ENCODE data around the gene RERE.

The RERE gene

DNA sequence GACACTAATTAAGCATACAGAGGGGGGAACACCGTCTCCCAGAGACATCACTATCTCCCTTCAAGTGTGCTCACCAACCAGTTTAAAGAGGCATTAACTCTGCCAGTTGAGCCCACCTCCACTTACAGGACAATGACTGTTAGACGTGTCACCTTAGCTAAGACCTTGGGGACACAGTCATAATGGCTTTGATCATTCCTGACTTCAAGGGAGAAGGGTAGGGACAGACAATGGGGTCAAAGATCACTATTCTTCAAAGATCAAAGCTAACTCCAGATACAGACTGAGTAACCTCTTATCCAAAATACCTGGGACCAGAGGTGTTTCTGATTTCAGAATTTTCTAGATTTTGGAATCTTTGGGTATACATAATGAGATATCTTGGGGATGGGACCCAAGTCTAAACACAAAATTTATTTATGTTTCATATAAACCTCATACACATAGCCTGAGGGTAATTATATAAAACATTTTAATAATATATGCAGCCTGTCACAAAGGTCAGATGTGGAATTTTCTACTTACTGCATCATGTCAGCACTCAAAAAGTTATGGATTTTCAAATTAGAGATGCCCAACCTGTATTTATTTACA, 253.4 kb downstream of the RERE start:
- DNase-seq = no peak

- DNase-seq = no peak
Measured at GRCh38 chr1:8562881-8563865, 254.3 kb downstream of the RERE start.

DNA sequence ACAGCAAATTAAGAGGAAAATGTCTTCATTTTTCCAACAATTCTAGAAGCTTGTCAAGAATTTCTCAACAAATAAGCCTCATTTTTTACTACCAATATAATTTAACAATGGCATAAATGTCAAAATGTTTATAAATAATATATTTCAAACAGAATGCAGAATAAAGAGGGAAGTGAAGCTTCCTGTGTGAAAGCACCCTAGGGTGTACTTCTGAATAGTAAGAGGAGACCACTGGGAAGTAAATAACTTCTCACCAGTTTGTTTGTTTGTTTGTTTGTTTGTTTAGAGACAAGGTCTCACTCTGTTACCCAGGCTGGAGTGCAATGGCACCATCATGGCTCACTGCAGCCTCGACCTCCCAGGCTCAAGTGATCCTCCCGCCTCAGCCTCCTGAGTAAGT, 255.2 kb downstream of the RERE start:
- no peak for DNase-seq

DNA sequence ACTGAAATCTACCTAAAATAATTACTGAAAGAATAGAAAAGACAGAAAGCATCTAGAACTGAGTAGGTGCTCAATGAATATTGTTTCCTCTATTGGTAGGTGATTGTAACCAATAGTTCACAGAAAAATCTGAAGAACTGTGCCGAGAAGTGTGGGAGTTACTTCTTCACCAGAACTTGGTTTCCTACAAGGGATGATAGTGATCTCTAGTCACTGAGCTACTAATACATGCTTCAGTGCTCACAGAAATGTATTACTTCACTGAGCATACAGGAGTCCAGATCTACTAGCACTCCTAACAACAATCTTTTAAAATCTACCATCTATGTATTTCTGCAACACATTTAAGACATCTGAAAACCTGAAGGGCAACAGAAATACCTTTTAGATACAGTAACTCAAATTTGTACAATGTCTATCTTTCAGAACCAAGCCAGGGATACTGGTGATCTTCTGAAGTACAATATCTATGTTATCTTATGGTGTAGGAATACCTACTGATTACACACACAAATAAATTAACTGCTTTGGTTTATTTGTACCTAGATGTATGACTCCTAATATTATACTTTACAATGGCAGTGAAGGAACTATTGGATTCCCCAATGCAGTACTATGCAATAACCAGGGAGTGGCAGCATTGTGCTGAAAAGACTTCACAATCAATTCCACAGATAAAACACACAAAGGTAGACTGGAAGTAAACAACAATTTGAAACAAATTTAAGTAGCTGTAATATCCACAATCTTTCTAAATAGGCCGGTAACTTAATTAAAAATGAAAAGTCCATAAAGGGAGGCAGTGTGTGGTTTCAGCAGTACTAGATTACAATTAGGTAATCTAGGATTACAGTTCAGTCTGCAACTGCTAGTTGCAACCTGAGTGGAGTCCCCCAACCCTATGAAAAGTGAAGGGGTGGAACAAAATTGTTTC, 256.6 kb downstream of the RERE start:
- no peak for DNase-seq

DNA sequence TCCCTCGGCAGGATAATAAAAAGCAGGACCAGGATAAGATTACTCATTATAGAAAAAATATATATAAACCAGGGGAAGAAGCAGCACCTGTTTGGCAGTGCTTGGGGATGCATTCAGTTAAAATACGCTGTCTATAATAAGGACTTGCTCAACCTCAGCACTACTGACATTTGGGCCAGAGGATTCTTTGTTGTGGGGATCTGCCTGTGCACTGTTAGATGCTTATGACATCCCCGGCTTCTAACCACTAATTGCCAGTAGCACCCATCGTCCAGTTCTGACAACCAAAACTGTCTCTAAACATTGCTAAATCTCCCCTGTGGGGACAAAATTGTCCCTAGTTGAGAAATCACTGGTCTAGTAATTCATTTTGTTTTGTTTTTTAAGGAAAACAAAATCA, 257.4 kb downstream of the RERE start:
- DNase-seq = no peak

DNA sequence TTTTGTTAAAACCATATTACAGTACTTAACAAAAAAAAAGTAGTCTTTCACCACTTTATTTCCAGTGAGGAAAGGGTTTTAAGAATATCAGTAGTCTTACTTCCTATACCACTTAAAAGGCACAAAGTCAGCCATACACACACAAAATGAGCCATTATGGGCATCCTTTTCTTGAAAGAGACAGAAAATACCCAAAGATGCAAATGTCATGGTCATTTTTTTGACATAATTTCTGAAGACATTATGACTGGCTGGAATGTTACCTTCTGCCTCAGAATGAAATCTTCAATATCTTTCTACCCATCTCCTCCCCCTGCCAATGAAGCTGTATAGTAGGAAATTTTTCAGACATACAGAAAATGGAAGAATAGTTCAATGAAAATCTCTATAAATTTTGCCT, 261.9 kb downstream of the RERE start:
- DNase-seq = no peak

- DNase-seq = no peak
Measured at GRCh38 chr1:8554956-8555534, 262.4 kb downstream of the RERE start.

GRCh38 chr1:8552820-8553397, 264.5 kb downstream of the RERE start:
- DNase-seq = no peak

DNA sequence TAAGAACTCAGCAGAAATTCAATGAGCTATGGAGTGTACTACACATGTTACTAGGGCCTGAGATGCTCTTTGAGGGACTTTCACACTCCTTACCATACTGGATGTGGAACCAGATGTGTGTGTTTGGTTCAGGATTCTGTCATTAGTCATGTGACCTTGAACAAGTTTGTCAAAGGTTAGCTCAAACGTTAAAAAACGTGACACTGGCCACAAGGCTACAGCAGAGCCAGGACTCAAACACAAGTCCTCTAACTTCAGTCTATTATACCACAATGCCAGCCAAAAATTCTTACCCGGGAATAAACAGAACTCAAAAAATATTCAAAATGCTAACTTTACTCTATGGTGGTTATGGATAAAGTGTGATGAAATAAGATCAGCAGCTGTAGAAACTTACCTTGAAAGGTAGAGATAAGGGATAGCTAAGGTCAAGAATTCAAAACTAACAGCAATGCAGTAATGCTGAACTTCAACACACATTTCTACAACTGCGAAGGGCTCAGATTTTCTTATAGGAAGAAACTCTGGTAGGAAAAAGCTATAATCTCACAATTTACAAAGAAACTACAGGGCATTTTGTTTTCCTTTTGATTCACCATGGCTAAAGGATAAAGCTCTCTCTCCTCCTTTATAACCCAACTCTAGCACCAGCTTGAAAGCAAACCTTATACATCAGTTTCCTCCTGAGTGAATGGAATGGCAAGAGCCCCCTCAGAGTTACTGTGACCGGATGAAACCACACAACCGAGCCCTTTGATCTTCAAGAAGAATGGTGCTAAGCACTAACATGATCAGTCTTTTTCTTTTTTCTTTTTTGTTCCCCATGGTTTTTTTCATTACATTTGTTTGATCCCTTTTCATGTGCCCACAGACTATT, 265.6 kb downstream of the RERE start:
- no peak for DNase-seq

- no peak for DNase-seq
Measured at GRCh38 chr1:8551057-8551456, 266.4 kb downstream of the RERE start.

GRCh38 chr1:8547791-8548190, 269.6 kb downstream of the RERE start:
- DNase-seq = no peak

- DNase-seq = peak; percentile 16
Measured at GRCh38 chr1:8545078-8545477, 272.4 kb downstream of the RERE start.

DNA sequence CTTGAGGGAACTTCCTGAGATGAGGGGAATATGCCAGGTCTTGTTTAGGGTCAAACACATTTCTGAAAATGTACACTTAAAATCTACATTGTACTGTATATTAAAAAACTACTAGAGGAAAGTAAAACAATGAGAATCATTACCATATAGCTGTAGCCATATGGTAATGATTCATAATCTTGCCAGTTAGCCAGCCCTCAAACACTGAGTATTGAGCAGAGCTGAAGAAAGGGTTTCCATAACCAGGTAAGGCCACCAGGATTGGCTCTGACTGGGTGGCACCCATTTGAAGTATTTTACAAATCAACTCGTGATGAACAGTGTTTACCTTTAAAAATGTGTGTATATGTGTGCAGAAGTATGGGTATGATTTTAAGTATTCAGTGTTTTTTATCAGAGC, 272.8 kb downstream of the RERE start:
- DNase-seq = no peak

DNA sequence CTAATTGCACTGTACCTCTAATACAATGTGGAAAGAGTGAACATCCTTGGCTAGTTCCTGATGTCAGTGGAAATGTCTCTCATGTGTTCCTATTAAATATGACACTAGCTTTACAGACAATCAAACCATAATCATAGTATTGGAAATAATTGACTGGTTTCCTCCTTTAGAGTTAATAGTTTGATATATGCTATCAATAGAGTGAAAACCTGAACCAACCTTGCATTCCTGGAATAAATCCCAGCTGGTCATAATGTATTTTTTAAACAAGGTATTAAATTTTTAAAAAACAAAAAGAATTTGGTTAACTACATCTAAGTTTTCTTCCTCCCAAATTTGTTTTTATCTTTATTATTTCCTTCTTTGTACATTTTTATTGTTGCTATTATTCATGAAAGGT, 273.5 kb downstream of the RERE start:
- no peak for DNase-seq

DNA sequence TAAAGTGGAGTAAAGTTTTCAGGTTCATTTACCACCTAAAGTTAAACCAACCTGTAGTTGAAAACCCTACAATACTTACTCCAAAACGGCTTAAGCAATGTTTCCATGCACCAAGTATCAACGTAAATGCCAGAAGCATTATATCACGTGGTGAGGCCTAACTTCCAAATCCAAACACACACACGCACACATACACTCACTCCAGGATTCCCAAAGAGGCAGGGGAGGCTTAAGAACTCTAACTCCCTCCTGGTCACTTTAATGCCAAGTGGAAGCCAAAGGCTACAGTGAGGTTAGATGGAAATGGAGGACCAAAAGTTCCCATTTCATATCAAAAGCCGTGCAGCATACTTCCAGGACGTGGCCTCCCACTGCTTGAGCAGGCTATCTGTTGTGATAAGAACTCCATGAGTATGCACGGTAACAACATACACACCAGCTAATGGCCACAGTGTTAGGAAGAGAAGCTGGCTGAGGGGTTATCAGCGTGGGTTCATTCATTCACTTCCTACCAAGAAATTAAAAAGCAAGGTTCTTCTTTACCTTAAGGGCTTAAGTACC, 275.4 kb downstream of the RERE start:
- DNase-seq = no peak

DNA sequence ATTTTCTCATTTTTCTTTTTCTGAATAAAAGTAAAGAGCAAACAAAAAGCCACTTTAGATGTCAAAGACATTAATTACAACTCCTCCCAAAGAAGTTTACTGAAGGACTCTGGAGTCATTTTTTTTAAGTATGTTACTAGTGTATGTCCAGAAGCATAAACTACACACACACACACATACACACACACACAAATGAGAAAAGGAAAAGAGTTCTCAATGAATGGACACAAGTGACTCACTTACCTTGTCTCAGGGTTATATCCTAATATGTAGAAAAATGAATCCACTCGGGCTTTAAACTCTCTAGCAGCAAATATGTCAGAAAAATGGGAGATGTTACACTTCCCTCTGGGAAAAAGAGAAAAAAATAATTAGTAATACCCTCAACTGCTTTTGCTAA, 276.5 kb downstream of the RERE start:
- DNase-seq = no peak

DNA sequence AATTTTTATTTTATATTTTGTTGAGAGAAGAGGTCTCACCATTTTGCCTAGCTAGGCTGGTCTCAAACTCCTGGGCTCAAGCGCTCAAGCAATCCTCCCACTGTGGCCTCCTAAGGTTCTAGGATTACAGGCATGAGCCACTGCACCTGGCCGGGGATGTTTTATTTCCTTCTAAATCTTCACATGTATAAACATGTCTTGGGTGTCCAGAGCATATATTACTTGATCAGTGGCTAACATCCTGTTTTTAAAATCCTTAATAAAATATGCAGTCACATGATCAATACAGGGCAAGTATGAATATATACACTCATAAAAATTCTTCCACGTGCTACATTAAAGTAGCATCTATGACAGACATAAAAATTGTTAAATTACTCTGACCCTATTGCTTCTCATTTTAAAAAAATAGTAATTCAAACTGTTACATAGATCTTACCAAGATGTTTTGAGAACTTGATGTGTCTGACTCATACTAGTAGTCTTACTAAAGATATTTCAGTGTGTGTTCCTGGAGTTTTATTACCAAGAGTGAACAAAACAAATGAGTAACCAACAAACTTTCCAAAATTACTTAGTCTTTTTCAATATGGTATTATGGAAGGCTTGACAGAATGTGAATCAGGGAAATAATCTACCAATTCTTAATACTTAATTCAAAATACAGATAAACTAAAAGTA, 277.0 kb downstream of the RERE start:
- no peak for DNase-seq

DNA sequence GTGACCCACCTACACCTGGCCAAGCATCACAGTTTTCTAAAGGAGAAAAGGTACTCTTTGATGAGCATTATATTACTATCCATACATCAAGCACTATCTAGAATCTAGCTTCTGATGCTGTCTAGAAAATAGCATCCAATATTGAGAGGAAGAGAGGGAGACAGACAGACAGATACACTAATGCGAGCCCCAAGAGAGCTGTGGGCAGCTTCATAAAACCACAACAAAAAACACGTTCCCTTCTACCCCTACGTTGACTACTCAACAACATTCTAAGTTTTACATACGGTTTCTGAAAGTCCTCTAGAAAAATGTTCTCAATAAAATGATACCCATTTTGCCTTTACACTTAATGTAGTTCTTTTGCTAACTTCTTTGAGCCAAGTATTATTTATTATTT, 277.8 kb downstream of the RERE start:
- DNase-seq = no peak

DNA sequence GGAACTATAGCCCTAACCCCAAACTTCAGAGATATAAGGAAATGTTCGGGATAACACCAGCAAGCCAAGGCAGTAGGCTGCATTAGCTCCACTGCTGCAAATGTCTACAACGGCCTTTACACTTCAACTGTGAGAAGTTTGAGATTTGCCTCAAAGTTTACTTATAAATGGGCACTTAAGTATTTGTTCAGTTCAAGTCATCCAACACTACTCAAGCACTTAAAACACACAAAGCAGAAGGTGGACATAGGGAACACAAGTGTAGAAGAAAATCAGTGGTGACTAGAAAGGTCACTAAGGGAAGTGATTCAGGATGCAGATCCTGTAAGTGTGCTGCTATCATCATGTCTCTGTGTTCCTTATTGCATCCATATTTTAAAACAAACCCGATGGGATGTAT, 278.9 kb downstream of the RERE start:
- no peak for DNase-seq

DNA sequence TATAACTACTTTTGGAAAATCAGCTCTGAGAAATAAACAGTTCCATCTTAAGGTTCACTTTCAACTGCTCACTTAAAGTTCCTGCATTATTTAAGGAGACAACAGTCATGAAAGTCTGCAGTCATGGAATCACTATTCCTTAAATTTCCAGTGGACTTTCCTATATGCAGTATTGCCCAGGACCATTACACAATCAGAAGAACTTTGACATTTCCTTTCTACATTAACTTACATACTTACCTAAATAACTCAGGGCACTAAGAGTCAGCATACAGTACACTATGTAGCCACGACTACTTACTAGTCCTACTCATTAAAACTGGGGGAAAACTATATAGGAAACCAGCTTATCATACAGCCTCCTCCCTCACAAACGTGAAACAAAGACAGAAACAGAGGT, 279.4 kb downstream of the RERE start:
- no peak for DNase-seq

- no peak for DNase-seq
Measured at GRCh38 chr1:8536515-8536914, 280.9 kb downstream of the RERE start.

Measured in stimulated activated CD4-positive, alpha-beta T cell treated with anti-CD3 and anti-CD28 coated beads, Interleukin-1b, Interleukin-23, amount 100 ng/mL, for 48 hours (primary cell).